Measurements from ENCODE around the gene TSPAN32.

TSPAN32 gene

DNA sequence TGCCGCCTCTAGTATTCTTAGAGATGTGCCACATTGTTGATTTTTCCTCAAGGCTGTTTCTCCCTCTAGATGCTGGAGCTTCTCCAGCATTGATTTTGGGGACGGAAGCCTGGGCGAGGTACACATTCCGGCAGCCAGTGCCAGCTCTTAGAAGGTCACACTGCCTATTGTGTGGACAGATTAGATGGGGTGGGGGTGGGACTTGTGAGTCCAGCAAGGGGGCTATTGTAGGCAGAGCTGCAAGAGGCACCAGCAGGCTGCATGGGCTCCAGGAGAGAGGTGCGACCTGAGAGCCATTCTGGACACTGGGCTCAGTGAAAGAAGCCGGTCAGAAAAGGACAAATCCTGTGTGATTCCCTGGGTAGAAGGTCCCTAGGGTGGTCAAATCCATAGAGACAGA lies 12.5 kb upstream of the TSPAN32 start:
- DNase-seq (ENCODE audit: low spot score): no peak

DNA sequence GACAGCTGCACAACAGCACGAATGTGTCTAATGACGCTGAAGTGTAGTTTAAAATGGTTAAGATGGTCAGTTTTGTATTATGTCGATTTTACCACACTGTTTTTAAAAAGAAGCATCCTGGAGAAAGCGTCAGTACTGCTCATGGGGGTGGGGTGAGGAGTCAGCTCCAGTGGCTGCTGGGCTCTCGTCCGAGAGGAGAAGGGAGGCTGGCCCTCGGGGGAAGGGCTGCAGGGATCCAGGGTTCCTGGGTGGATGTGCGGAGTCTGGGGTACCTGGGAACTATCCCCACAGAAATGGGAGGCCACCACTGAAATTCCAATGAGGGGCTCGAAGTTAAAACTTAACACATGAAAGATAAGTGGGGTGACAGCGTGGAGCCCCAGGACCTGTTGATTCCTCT lies 12.0 kb upstream of the TSPAN32 start:
- no peak for DNase-seq (ENCODE audit: low spot score)

DNA sequence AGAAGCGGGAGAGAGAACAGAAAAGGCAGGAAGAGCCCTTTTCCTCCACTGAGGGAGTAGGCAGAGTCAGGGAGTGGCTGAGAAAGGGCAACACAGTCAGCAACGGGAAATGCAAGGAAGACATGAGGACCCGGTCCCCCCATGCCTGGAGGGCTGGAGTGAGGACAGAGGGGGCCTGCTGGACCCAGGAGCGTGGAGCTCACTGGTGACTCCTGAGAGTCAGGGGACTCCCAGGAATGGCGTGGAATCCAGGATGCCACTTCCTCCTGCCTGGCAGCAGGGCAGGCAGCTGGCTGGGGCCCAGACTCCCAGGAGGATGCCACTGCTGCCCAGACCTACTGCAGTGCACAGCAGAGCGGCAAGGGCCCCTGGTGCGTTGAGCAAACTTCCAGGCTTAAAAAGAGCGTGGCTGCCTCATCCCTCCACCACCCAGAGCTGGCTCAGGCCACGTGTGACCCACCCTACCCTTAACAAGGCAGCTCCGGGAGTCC lies 11.4 kb upstream of the TSPAN32 start:
- DNase-seq (ENCODE audit: low spot score): no peak

- no peak for DNase-seq (ENCODE audit: low spot score)
These were observed 8.3 kb upstream of the TSPAN32 start for GRCh38 chr11:2293531-2293971.

GRCh38 chr11:2293984-2294925 lies 7.6 kb upstream of the TSPAN32 start:
- DNase-seq (ENCODE audit: low spot score): no peak

DNA sequence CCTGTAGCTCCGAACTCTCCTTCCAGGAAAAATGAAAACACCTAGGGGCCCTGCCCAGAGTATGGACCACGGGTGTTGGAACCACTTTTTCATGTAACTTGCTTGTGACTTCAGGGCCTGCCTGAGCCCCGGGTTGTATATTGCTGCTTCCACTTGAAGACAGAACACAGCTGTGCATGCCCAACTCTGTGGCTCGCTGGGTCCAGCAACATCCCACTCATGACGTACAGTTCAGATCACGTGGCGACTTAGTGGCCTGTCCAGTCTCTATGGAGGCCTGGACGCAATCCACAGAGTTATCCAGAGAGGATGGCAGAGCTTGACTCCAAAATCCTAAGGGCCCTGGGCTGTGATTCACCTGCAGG lies 6.9 kb upstream of the TSPAN32 start:
- no peak for DNase-seq (ENCODE audit: low spot score)

DNA sequence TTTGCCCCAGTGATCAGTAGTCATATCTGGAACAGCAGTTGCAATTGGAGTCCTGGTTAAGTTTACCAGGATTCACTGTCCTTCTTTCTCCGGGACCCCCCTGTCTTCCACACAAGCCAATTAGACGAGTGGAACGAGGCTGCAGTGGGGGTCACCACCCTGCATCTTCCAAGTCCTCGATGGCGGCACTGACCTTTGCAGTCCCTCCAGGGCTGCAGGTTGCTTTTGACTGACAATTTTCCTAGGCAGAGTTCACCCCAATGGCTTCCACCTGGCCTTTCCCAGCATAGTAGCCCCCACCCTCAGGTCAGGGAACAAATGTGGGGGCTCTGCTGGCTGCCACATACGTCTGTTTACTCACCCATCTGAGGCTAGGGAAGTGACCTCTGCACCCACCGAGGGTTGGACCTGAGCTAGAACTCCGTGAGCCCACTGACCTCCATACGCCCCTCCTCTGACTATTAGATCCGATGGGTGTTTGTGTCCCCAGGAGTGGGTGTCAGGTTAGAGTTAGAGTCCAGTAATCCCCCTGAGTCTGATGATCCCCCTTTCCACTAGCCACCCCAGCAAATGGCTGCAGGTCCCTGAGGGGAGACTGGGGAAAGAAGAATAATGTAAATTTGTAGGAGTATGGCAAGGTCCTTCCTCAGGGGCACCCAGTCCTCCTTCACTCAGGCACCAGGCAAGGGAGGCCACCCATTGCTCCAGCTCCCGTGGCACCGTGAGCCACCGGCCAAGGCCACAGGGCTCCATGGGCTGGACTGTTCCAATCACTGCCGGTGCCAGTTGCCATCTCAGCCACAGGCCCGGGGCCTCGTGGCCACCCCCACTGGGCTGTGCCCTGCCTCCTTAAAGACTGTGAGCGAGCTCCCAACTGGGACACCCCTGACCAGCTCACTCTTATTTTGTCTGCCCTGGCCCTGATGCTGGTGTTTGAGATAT lies 5.6 kb upstream of the TSPAN32 start:
- no peak for DNase-seq (ENCODE audit: low spot score)

- no peak for DNase-seq (ENCODE audit: low spot score)
These were observed 4.7 kb upstream of the TSPAN32 start for GRCh38 chr11:2296913-2297622.

GRCh38 chr11:2297623-2298030 lies 4.2 kb upstream of the TSPAN32 start:
- no peak for DNase-seq (ENCODE audit: low spot score)

- no peak for DNase-seq (ENCODE audit: low spot score)
These were observed 3.5 kb upstream of the TSPAN32 start for GRCh38 chr11:2298131-2298794.

DNA sequence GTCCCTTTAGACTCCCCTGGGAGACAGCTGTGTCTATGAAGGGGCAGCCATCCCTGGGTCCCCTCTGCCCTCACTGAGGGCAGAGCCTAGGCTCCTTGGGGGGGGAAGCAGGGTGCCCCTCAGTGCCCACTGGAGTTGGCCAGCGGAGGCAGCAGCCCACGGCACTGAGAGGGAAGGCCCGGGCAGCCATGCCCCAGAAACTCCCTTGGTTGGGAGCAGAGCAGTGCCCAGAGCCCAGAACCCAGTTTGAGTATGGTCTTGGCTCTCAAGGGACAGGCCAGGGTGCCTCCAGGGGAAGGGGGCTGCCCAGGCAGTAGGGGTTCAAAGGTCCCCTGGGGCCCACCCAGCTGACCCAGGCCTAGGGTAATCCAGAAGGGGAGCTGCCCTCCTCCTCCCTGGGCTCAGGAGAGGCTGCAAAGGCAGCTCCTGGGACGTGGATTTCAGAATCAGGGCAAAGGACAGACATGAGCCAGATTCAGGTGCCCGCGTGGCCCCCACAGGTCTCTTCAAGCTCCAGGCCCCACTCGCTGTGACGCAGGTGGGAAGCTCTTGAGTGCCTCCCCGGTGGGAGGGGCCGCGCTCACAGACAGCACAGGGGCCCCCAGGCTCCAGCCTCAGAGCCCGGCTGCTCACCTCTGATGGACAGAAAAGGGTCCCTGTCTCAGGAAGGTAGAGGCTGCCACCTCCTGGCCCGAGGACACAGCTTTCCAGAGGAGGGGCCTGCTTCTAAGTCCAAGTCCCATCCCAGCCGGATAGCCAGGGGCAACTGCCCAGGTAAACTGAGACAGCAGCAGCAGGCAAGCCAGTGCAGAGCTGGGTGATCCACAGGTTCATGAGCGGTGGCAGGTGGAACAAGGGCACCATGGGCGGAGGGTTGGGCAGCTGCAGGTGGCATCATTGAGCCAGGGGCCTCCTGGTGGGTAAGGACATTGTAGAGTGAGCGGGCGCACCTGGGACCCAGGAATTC lies 2.7 kb upstream of the TSPAN32 start:
- DNase-seq (ENCODE audit: low spot score): no peak

DNA sequence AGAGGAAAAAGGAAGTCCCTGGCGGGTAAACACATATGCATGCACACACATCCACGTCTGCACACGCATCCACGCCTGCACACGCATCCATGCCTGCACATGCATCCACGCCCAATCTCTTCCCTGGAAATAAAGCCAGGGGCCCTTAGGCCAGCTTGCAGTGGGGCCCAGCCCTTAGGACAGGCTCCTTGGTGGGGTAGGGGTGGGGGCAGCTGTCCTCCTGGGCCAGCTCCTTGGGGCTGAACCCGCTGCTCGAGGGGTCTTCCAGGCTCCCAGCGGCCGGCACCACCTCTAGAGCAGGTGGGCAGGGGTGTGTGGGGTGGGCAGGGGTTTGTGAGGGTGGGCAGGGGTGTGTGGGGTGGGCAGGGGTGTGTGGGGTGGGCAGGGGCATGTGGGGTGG lies 2.0 kb upstream of the TSPAN32 start:
- no peak for DNase-seq (ENCODE audit: low spot score)

GRCh38 chr11:2300290-2300935 lies 1.4 kb upstream of the TSPAN32 start:
- DNase-seq (ENCODE audit: low spot score): no peak

DNA sequence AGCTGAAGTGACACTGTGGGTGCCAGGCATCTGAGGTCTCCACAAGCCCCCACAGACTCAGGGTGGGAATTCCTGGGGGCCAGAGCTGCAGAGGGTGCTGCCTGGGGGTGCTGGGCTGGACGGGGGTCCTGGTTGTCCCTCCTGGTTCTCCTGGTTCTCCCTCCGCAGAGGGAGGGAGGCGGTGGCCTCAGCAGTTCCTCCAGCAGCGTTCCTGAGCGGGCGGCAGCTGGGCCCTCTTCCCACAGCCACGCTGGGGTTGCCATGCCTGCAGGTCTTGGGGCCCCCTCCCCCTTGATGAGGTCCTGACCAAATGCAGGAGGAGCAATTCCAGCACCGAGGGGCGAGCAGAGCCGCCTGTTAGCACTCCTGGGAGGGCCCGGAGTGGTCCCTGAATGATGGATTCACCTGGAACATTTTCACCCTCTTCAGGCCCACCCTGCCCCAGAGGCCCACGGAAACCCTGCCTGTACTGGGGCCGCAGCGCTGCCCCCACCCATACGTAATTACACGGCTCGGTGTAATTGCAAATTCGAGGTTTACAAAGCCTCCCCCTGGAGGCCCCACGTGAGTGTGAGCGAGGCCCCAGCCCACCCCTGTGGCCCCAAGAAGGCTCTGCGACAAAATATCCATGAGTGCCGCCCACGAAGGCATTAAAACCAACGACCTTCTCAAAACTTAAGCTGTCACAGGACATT lies 730 bp upstream of the TSPAN32 start:
- no peak for DNase-seq (ENCODE audit: low spot score)

DNA sequence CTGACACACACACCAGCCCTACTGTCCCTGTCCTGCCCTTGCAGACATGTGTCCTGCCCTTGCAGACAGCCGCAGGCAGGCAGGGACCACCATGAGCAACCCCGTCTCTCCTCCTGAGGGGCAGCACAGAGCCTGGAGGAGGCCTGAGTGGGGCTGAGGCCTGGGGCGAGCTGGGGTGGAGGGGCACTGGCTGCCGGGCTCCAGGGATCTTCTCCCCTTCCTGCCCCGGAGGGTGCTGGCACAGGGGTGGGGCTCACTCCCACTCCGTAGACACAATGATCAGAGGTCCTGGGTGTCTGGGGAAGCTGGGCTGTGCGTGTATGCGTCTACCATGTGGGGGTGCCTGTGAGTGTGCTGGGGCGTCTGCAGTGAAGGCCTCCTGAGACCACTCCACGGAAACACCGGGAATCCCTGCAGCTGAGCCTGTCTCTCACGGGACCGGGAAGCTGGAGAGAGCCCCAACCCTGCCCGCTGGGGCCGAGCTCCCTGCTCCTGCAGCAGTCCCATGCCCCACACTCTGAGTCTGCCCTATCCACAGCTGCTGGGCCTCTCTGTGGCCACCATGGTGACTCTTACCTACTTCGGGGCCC lies 588 bp downstream of the TSPAN32 start:
- no peak for DNase-seq (ENCODE audit: low spot score)

DNA sequence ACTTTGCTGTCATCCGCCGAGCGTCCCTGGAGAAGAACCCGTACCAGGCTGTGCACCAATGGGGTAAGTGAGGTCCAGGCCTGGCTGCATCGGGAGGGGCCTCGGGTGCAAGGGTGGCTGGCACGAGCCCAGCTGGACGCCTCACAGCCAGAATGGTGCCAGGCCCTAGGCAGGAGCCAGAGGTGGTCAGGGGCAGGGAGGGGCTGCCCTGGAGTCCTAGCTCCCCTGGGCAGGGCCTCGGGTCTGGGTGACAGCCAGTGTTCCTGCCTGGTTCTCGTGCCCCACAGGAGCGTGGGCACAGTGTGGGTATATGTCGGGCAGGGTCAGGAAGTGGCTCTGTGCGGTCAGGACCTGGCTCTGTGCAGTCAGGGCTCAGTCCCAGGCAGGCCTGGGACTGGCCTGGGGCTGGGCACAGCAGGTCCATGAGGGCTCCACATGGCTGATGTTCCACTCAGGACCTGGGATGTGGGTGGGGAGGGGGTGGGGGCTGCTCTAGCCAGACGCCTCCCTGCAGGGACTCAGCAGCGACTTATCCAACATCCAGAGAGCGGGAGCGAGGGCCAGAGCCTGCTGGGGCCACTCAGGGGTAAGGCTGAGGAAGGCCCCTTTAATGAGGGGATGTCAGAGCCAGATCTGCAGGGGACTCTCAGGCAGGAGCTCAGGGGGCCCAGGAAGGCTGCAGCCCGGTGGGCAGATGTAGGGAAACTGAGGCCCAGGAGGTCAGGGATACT lies 1.2 kb downstream of the TSPAN32 start:
- DNase-seq (ENCODE audit: low spot score): no peak

DNA sequence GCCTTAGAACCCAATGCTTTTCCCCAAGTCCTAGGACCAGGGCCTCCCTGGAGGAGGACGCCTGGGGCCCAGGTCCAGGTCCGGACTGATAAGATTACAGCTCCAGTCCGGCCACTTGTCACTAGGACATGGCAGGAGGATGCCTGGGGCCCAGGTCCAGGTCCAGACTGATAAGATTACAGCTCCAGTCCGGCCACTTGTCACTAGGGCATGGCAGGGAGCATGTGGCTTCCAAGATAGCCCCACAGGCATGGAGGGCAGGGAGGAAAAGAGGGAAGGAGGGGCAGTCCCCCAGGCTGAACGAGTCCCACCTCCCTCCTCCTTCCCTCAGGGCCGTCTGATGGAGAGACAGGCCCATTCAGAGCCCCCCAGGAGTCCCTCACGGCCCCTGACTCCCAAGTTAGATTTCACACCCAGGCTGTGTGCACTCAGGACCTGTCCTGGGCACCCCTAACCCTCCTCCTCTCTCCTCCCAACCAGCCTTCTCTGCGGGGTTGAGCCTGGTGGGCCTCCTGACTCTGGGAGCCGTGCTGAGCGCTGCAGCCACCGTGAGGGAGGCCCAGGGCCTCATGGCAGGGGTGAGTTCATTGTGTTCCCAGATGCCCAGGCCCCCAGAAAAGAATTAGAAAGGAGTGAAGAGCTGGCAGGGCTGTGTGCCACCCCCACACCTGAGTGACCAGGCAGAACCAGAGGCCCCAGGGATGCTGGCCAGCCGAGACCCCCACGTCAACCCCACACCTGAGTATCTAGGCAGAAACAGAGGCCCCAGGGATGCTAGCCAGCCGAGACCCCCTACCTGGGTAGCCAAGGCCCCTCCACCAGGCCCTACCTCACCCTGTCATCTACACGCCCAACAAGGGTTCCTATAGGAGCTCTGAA lies 2.1 kb downstream of the TSPAN32 start:
- no peak for DNase-seq (ENCODE audit: low spot score)
